ENCODE results near the gene AIP.
A peak's percentile ranks its signal among the peaks of the same experiment; 100 is the strongest.
"Not testable (repeated sequence)": the region's sequence is repeated elsewhere in the genome, so short reads cannot be mapped to it uniquely, and the experiment has no call there.

AIP gene

DNA sequence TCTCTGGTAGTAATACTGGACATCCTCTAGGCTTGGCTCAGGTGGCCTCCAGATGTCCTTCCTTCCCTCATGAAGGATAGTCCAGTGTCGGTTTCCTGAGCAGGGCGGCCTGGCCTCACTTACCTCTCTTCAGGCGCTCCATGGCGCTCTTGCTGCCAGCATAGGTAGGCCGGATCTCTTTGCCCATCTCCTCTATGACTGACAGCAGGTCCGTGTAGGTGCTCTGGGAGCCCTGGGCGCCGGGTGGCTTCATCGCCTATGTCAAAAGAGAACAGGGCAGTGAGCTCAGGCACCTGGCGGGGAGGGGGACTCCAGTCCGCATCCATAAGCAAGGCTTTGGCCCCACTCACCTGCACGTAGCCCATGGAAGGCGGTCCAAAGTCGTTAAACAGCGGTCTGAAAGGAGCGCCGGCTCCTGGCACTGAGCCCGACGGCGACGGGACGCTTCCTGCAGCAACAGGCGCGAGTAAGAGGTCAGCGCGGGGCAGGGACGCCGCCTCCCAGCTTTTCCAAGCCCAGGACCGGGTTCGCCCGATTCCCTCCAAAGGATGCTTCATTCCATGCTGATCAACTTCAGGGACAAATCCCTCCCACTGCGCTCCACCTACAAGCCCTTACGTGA lies 24.5 kb downstream of the AIP start:
- intact Hi-C loops (cut with micrococcal nuclease), result loop anchor here (5.0 to 10.0 kb wide), 3 partner anchors 40 to 223 kb away; partner anchors contain the start of genes ANKRD13D, PTPRCAP and TMEM134
- peaks cover 50% of the 10 kb centered on the region for H3K36me3 Mint-ChIP-seq (ENCODE audit: low read depth)
- peak overlapping the region; percentile 98 for H3K27ac Mint-ChIP-seq
- peak overlapping the region; percentile 97 for H3K4me3 Mint-ChIP-seq
- no peaks in the 10 kb centered on the region for H3K9me3 Mint-ChIP-seq
- peaks cover 56% of the 10 kb centered on the region for H3K4me1 Mint-ChIP-seq (ENCODE audit: low read depth)
- peaks cover 17% of the 10 kb centered on the region for H3K27me3 Mint-ChIP-seq

DNA sequence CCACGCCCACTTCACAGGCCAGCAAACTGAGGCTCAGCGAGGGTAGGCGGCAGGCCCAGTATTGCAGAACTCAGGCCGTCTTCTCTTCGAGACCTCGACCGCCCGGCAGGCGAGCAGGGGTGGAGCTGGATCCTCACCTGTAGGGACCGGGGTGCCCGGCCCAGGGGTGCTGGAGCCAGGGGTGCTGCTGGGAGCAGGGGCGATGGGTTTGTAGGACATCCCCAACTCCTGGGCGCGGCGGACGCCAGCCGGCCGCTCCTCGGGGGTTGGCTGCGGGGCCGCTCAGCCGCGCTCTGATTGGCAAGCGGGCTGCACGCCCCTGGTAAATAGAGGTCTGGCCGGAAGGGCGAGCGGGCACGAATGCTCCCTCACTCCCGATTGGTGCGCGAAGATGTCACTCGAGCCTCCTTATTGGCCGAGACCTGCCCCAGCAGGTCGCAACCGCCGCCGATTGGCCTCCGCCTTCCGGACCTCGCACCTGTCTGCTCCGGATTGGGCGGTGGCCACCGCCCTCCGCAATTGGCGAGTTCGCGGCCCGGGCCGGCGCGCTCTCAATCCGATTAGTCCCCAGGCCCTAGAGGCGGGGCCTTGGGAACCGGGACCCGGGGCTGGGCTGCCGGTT lies 25.1 kb downstream of the AIP start, which contains the start of gene CDK2AP2:
CDK2AP2 (minus strand) TSS at position 299 of the 622 bp plus-strand sequence; CDS start at position 219, 80 bp downstream.
- H3K9me3 Mint-ChIP-seq, result no peaks in the 10 kb centered on the region
- peak within 1 kb of the TSS; percentile 97 for H3K4me3 Mint-ChIP-seq
- peaks cover 24% of the 10 kb centered on the region for H3K27me3 Mint-ChIP-seq
- peak within 1 kb of the TSS; percentile 98 for H3K27ac Mint-ChIP-seq
- H3K4me1 Mint-ChIP-seq (ENCODE audit: low read depth), result peaks cover 50% of the 10 kb centered on the region
- peaks cover 44% of the 10 kb centered on the region for H3K36me3 Mint-ChIP-seq (ENCODE audit: low read depth)
- intact Hi-C loops (cut with micrococcal nuclease), result loop anchor here (1.0 to 10.0 kb wide), 5 partner anchors 41 to 223 kb away; partner anchors contain the start of genes ANKRD13D, POLD4, PPP1CA and PTPRCAP

DNA sequence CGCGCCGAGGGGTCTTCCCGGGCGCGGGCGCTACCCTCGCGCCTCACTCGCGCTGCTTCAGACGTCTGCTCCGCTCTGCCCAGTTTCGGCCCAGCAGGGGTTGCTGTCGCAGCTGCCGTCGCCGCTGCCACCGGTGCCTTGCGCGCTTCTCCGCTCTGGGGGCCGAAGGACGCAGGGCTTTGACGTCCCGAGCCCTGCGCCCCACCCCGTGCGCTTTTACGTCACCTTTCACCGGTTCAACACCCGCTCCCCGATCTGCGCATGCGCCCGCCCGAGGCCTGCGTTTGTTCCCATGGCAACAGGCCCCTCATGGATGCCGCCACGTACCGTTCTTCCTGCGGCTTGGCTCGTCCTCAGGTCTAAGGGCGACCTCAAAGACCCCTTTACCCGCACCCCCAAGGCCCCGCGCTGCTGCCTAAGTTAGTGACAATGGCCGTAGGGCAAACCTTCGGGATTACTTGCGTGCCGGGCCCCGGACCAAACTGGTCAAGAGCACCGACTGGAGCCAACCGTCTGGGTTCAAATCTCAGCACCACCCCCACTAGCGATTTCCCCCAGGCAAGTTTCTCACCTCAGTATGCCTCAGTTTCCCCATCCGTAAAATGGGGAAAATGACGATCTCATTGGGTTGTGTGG lies 25.8 kb downstream of the AIP start:
- Mint-ChIP-seq H3K27me3 (peaks cover 27% of the 10 kb centered on the region), H3K36me3 (ENCODE audit: low read depth) (peaks cover 38% of the 10 kb centered on the region), H3K27ac (peak overlapping the region; percentile 98), H3K9me3 (no peaks in the 10 kb centered on the region), H3K4me3 (peak overlapping the region; percentile 97), H3K4me1 (ENCODE audit: low read depth) (peaks cover 44% of the 10 kb centered on the region)
- intact Hi-C loops (cut with micrococcal nuclease), result loop anchor here (1.0 to 10.0 kb wide), 5 partner anchors 41 to 224 kb away; partner anchors contain the start of genes ANKRD13D, POLD4, PPP1CA and PTPRCAP

DNA sequence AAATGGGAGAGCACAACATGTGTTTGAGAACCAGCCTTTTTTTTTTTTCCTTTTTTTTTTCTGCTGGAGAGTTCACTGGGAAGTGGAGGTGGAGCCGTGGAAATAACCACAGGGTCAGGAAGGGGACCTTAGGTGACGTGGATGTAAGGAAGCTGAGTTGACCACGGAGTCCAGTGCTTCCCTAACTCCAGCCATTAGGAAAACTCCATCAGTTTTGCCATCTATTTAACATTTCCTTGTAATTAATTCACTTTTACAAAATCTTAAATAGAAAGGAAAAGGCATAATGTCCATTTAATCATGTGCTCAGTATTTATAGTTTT lies 27.2 kb downstream of the AIP start:
- Mint-ChIP-seq H3K4me1 (ENCODE audit: low read depth) (peaks cover 34% of the 10 kb centered on the region), H3K9me3 (no peaks in the 10 kb centered on the region), H3K27me3 (peaks cover 39% of the 10 kb centered on the region), H3K4me3 (no peak overlapping the region), H3K27ac (no peak overlapping the region), H3K36me3 (ENCODE audit: low read depth) (peaks cover 27% of the 10 kb centered on the region)
- intact Hi-C loops (cut with micrococcal nuclease), result no loop called here

DNA sequence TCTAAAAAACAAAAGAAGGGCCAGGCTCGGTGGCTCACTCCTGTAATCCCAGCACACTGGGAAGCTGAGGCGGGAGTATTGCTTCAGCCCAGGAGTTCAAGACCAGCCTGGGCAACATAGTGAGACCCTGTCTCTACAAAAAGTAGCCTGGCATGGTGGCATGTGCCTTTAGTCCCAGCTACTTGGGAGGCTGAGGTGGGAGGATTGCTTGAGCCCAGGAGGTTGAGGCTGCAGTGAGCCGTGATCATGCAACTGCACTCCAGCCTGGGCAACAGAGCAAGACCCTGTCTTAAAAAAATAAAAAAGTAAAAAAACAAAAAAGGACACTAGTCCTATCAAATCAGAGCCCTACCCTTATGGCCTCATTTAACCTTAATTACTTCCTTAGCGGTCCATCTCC lies 28.7 kb downstream of the AIP start:
- not testable (repeated sequence) for H3K9me3 Mint-ChIP-seq

DNA sequence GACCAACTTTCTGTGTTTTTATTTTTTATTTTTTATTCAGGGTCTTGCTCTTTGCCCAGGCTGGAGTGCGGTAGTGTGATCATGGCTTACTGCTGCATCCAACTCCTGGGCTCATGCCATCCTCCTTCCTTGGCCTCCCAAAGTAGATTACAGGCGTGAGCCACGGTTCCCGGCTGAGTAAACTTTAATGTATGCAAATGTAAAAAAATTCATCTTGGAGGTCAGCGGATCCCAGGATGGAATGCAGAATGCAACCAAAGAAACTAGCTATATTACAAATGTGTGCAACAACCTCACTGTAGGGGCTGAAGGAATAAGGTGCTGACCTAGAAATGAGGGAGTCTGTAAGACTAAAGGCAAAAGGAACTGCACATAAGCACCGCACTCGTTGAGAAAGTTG lies 31.3 kb downstream of the AIP start:
- Mint-ChIP-seq H3K4me3 (no peak overlapping the region), H3K9me3 (no peaks in the 10 kb centered on the region), H3K4me1 (ENCODE audit: low read depth) (peaks cover 3% of the 10 kb centered on the region), H3K27me3 (peaks cover 51% of the 10 kb centered on the region), H3K27ac (no peak overlapping the region), H3K36me3 (ENCODE audit: low read depth) (no peaks in the 10 kb centered on the region)
- intact Hi-C loops (cut with micrococcal nuclease), result no loop called here

More for the DNA sequence above, 28.7 kb downstream of the AIP start:
- Mint-ChIP-seq H3K27me3 (peaks cover 48% of the 10 kb centered on the region), H3K36me3 (ENCODE audit: low read depth) (peaks cover 14% of the 10 kb centered on the region), H3K4me1 (ENCODE audit: low read depth) (peaks cover 21% of the 10 kb centered on the region)
- H3K27ac Mint-ChIP-seq; intact Hi-C loops (cut with micrococcal nuclease); H3K4me3 Mint-ChIP-seq: not testable (repeated sequence)

DNA sequence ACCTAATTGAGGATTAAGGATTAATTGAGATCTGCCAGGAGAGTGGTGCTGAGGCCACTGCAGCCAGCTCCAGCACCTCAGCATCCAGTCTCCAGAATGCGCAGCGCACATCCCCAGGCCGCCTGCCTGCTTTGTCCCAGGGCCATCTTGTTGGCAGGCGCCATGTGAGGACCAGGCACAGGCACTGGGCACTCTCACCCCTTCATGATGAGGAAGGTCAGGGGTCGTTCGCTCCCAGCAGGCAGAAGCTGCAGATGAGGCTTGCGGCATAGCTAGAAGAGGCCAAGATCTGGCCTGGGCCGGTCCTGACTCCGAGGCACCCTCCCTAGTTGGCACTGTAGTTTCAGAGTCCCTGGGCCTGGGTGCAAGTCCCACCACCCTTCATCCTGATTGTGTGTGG lies 34.0 kb downstream of the AIP start:
- H3K4me1 Mint-ChIP-seq (ENCODE audit: low read depth), result no peaks in the 10 kb centered on the region
- intact Hi-C loops (cut with micrococcal nuclease), result no loop called here
- no peaks in the 10 kb centered on the region for H3K36me3 Mint-ChIP-seq (ENCODE audit: low read depth)
- no peak overlapping the region for H3K4me3 Mint-ChIP-seq
- H3K27me3 Mint-ChIP-seq, result peaks cover 36% of the 10 kb centered on the region
- H3K9me3 Mint-ChIP-seq, result no peaks in the 10 kb centered on the region
- no peak overlapping the region for H3K27ac Mint-ChIP-seq

DNA sequence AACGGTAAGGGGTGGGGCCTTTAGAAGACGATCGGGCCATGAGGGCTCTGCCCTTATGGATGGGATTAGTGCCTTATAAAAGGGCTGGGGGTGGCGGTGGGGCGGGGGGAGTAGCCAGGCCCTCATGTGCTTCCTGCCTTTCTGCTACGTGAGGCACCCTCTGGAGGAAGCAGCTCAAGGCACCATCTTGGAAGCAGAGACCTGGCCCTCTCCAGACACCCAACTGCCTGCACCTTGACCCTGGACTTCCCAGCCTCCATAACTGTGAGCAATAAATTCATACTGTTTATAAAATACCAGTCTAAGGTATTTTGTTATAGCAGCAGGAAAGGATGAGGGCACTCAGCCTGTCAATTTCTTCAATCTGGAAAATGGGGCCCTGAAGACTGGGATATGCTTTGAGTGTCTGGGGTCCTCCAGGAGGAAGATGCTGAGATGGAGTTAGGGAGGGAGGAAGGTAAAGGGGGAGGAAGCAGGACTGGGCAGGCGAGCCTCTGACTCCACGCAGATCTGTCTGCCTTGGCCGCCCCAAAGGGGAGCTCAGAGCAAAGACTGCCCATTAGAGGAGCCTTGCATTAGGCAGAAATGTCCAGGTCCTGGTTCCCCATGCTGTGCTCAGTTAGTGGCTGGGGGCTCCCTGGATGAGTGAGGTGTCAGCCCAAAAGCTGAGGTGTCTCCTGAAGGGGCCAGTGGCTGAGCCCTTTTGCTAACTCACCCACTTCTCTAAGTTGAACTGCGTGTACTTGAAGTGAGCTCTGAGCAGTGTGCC lies 35.1 kb downstream of the AIP start:
- Mint-ChIP-seq H3K4me1 (ENCODE audit: low read depth) (no peaks in the 10 kb centered on the region), H3K27ac (no peak overlapping the region), H3K4me3 (no peak overlapping the region), H3K36me3 (ENCODE audit: low read depth) (no peaks in the 10 kb centered on the region), H3K9me3 (no peaks in the 10 kb centered on the region), H3K27me3 (peaks cover 27% of the 10 kb centered on the region)
- intact Hi-C loops (cut with micrococcal nuclease), result no loop called here

DNA sequence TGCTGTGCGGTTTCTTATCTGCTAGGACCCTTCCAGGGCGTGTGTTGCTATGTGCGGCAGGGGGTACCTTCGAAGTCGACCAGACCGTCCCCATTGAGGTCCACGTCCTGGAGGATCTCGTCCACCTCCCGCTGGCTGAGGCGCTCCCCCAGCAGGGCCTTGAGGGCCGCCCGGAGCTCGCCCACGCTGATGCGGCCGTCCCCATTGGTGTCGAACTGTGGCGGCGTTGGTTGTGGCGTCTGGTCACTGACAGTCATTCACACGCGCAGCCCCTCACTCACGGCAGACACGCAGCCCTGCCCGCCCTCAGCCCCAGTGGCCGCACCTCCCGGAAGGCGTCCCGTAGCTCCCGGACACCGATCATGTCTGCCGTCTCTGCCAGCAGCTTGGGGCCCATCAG lies 36.9 kb downstream of the AIP start:
- Mint-ChIP-seq H3K9me3 (no peaks in the 10 kb centered on the region), H3K4me3 (no peak overlapping the region), H3K27ac (no peak overlapping the region), H3K36me3 (ENCODE audit: low read depth) (no peaks in the 10 kb centered on the region), H3K27me3 (peaks cover 16% of the 10 kb centered on the region), H3K4me1 (ENCODE audit: low read depth) (no peaks in the 10 kb centered on the region)
- intact Hi-C loops (cut with micrococcal nuclease), result no loop called here

DNA sequence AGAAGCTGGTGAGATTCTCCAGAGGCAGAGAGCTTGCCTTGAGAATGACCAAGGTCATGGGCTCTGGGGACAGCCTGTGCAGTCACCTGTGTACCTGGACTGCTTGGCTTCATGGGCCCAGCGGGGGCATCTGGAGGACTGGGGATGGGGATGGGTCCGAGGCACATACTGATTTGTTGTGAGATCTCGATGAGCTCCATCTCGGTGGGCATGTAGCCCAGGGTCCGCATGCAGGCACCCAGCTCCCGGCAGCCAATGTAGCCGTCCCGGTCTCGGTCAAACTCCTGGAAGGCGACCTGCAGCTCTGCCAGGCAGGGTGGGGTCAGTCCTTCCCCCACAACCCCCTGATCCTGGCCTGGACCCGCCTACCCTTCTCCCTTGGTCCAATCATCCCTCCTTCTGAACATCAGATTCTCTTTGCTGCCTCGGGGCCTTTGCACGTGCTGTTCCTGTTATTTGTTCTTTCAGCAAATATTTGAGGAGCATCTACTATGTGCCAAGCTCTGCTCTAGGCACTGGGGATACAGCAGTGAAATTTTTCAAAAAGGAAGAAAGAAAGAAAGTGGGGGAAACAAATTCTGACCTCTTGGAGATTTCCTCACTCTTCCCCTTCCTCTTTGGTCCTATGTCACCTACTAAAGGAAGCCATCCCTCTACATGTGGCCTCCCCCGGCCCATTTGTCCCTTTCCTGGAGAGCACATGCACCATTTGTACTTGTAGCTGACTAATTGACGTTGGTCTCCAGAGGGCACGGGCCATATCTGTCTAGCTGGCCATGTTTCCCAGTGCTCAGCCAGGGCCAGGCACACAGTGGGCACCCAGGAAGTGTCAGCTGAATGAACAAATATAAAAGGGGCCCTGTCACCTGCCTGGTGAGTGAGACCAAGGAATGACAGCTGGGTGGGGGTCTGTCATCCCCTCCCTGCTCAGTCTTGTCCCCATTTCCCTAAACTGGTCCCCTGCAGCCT lies 38.3 kb downstream of the AIP start:
- no peak overlapping the region for H3K27ac Mint-ChIP-seq
- H3K9me3 Mint-ChIP-seq, result no peaks in the 10 kb centered on the region
- H3K27me3 Mint-ChIP-seq, result peaks cover 8% of the 10 kb centered on the region
- intact Hi-C loops (cut with micrococcal nuclease), result no loop called here
- H3K36me3 Mint-ChIP-seq (ENCODE audit: low read depth), result no peaks in the 10 kb centered on the region
- H3K4me3 Mint-ChIP-seq, result no peak overlapping the region
- H3K4me1 Mint-ChIP-seq (ENCODE audit: low read depth), result no peaks in the 10 kb centered on the region

DNA sequence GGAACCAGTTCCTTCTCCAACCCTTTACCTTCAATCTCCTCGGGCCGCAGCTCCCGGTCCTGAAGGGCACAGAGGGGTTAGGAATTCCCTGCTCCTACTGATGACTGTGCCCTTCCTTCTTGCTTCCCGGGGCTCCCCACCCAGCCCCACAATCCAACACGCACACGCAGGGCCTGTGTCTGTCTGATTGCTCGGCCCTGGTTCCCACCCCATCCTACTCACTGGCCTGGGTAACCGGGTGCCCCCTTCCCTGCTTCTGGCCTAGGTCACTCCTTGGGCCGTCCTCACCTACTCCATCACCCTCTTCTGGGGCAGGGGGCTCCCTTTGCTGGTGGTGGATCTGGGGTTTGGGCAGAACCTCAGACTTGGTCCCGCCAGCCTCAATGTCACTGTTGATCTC lies 39.1 kb downstream of the AIP start:
- Mint-ChIP-seq H3K36me3 (ENCODE audit: low read depth) (no peaks in the 10 kb centered on the region), H3K4me1 (ENCODE audit: low read depth) (no peaks in the 10 kb centered on the region), H3K4me3 (no peak overlapping the region), H3K27me3 (peaks cover 8% of the 10 kb centered on the region), H3K27ac (no peak overlapping the region), H3K9me3 (no peaks in the 10 kb centered on the region)
- intact Hi-C loops (cut with micrococcal nuclease), result no loop called here

DNA sequence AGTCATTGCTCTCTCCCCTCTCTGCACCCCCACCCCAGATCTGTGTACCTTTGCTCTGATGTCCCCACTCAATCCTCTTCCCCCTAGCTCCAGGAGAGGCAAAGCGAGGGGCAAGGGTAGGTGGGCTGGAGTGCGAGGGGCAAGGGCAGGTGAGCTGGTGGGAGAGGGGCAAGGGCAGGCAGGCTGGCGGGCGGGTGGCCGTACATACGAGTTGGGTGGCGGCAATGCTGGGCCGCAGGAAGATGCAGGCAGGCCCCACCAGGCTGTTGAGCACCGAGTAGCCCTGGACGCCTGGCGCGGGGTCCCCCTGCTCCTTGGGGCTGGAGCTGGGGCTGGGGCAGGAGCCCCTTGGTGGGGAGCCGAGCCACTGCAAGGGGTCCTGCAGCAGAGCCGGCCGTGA lies 39.5 kb downstream of the AIP start:
- Mint-ChIP-seq H3K4me3 (no peak overlapping the region), H3K27ac (no peak overlapping the region), H3K9me3 (no peaks in the 10 kb centered on the region), H3K36me3 (ENCODE audit: low read depth) (no peaks in the 10 kb centered on the region), H3K4me1 (ENCODE audit: low read depth) (no peaks in the 10 kb centered on the region), H3K27me3 (peaks cover 10% of the 10 kb centered on the region)
- intact Hi-C loops (cut with micrococcal nuclease), result no loop called here
